H1 (cell line): Measurements from ENCODE around the gene SPTBN4. TPM values are rescaled to one million over a fixed set of nuclear protein-coding genes. Genes with fewer than 3 reads are reported as not detected.

Source experiments
- CTCF ChIA-PET: fragments of 300-600 bp; sonication (Branson Sonifier 250); formaldehyde crosslinking; loops from one replicate; lab custom pipeline; 2021; ENCODE audit not compliant: partially characterized antibody; lab: Charles Lee
- POLR2A ChIA-PET: fragments of 300-600 bp; sonication (Branson Sonifier 250); formaldehyde crosslinking; loops from one replicate; lab custom pipeline; 2021; ENCODE audit warnings: inconsistent platforms; ENCODE audit not compliant: partially characterized antibody; lab: Charles Lee
- DNase-seq, 2 experiments: peaks; one replicate each; pipeline versions ENCODE4 v3.0.0 to v3.0.0-alpha.2; 2010 to 2022; ENCODE audit warnings: low spot score in 2 of 2, low read depth in 1 of 2, mixed read lengths in 1 of 2
- FAIRE-seq: peaks from 2 replicates; lab custom pipeline; 2011; peaks lifted over from hg19 to GRCh38; lab: Jason Lieb, UNC
- H2AFZ ChIP-seq: 2 replicates; pipeline ENCODE4 v1.8.1; 2012; ENCODE audit warnings: low read length, inconsistent platforms
- H2AK5ac ChIP-seq: 2 replicates; pipeline ENCODE4 v1.6.1; 2013; ENCODE audit warnings: low read depth, low read length
- H2BK120ac ChIP-seq: replicated peaks from 2 replicates; pipeline ENCODE3; 2013; ENCODE audit warnings: low read depth, low read length, inconsistent platforms
- H2BK12ac ChIP-seq: 2 replicates; pipeline ENCODE4 v1.6.1; 2013; ENCODE audit warnings: low read depth, low read length
- H2BK15ac ChIP-seq: 2 replicates; pipeline ENCODE4 v1.6.1; 2013; ENCODE audit warnings: low read length
- H2BK20ac ChIP-seq: 2 replicates; pipeline ENCODE4 v1.6.1; 2013; ENCODE audit warnings: low read length
- H2BK5ac ChIP-seq: 2 replicates; pipeline ENCODE4 v1.6.1; 2013; ENCODE audit warnings: low read depth, low read length
- H3K14ac ChIP-seq: 2 replicates; pipeline ENCODE4 v1.6.1; 2013; ENCODE audit warnings: inconsistent platforms; ENCODE audit not compliant: insufficient read length
- H3K18ac ChIP-seq: 2 replicates; pipeline ENCODE4 v1.6.1; 2013; ENCODE audit warnings: low read length; ENCODE audit errors: extremely low read depth
- H3K23ac ChIP-seq: 2 replicates; pipeline ENCODE4 v1.6.1; 2013; ENCODE audit warnings: inconsistent platforms; ENCODE audit not compliant: insufficient read length
- H3K23me2 ChIP-seq: 2 replicates; pipeline ENCODE4 v1.6.1; 2013; ENCODE audit warnings: low read depth, low read length
- H3K27ac ChIP-seq: 2 replicates; pipeline ENCODE4 v1.6.1; 2011; ENCODE audit warnings: low read depth, low read length, inconsistent platforms
- H3K27me3 ChIP-seq, 4 experiments: replicated peaks in 1 of 4; 1 replicate in 1 of 4; 2 replicates in 3 of 4; pipeline versions ENCODE4 v1.6.1 to v1.8.1; 2011 to 2013; ENCODE audit warnings: low read length in 3 of 4, mild to moderate bottlenecking in 3 of 4, inconsistent platforms in 2 of 4, mixed read lengths in 2 of 4, moderate library complexity in 1 of 4; ENCODE audit not compliant: control insufficient read depth in 3 of 4, insufficient read depth in 3 of 4; ENCODE audit errors: extremely low read depth in 1 of 4
- H3K36me3 ChIP-seq, 4 experiments: 2 replicates each; pipeline versions ENCODE4 v1.6.1 to v1.8.1; 2011 to 2013; ENCODE audit warnings: mild to moderate bottlenecking in 4 of 4, low read length in 3 of 4, moderate library complexity in 2 of 4, control low read depth in 1 of 4, inconsistent platforms in 1 of 4; ENCODE audit not compliant: insufficient read depth in 4 of 4, control insufficient read depth in 2 of 4
- H3K4ac ChIP-seq: replicated peaks from 2 replicates; pipeline ENCODE3; 2013; ENCODE audit warnings: low read length, low read depth, mixed read lengths, inconsistent platforms; ENCODE audit not compliant: insufficient read length
- H3K4me1 ChIP-seq, 4 experiments: replicated peaks in 1 of 4; 1 replicate in 1 of 4; 2 replicates in 3 of 4; pipeline versions ENCODE4 v1.6.1 to v1.8.1; 2011 to 2013; ENCODE audit warnings: low read length in 3 of 4, inconsistent platforms in 2 of 4, mixed read lengths in 1 of 4; ENCODE audit not compliant: insufficient read depth in 4 of 4, control insufficient read depth in 3 of 4
- H3K4me2 ChIP-seq, 2 experiments: 2 replicates each; pipeline versions ENCODE4 v1.6.1 to v1.8.1; 2011 to 2013; ENCODE audit warnings: low read depth in 2 of 2, low read length in 2 of 2, control low read depth in 1 of 2, inconsistent platforms in 1 of 2, mild to moderate bottlenecking in 1 of 2; ENCODE audit not compliant: insufficient read depth in 1 of 2
- H3K4me3 ChIP-seq, 4 experiments: fragments of 200-600, 300-600 bp in 1 of 4; sonication (generic), shearing (Covaris generic), sonication (Bioruptor Twin) in 1 of 4; 2 replicates each; pipeline versions ENCODE4 v1.5.1 to v1.8.1; 2011 to 2016; ENCODE audit warnings: low read length in 4 of 4, low read depth in 3 of 4, control low read depth in 2 of 4, inconsistent platforms in 2 of 4, mild to moderate bottlenecking in 2 of 4, mixed read lengths in 1 of 4, moderate library complexity in 1 of 4; ENCODE audit not compliant: insufficient read depth in 2 of 4; ENCODE audit errors: extremely low read depth in 1 of 4
- H3K56ac ChIP-seq: replicated peaks from 2 replicates; pipeline ENCODE3; 2013; ENCODE audit warnings: low read depth, mild to moderate bottlenecking, mixed read lengths, low read length, inconsistent platforms; ENCODE audit not compliant: insufficient read length
- H3K79me1 ChIP-seq: 2 replicates; pipeline ENCODE4 v1.6.1; 2013; ENCODE audit warnings: low read depth, low read length, control low read depth
- H3K79me2 ChIP-seq, 2 experiments: 2 replicates each; pipeline versions ENCODE4 v1.6.1 to v1.8.1; 2012 to 2013; ENCODE audit warnings: low read length in 2 of 2, mild to moderate bottlenecking in 2 of 2, inconsistent platforms in 1 of 2; ENCODE audit not compliant: insufficient read depth in 2 of 2, control insufficient read depth in 1 of 2
- H3K9ac ChIP-seq, 4 experiments: replicated peaks in 1 of 4; 1 replicate in 1 of 4; 2 replicates in 3 of 4; pipeline versions ENCODE4 v1.6.1 to v1.8.1; 2011 to 2013; ENCODE audit warnings: low read depth in 3 of 4, low read length in 3 of 4, control low read depth in 2 of 4, mild to moderate bottlenecking in 2 of 4, moderate library complexity in 2 of 4, inconsistent platforms in 1 of 4; ENCODE audit errors: extremely low read depth in 1 of 4
- H3K9me3 ChIP-seq, 2 experiments: 2 replicates each; pipeline versions ENCODE4 v1.6.1 to v1.8.1; 2012 to 2013; ENCODE audit warnings: mild to moderate bottlenecking in 2 of 2, moderate library complexity in 2 of 2, control low read depth in 1 of 2, inconsistent platforms in 1 of 2, low read depth in 1 of 2, low read length in 1 of 2, mixed read lengths in 1 of 2; ENCODE audit not compliant: insufficient read depth in 2 of 2
- H4K20me1 ChIP-seq, 2 experiments: replicated peaks in 1 of 2; 2 replicates each; pipeline versions ENCODE3 to v1.8.1; 2011 to 2013; ENCODE audit warnings: inconsistent platforms in 2 of 2, low read length in 2 of 2, mild to moderate bottlenecking in 1 of 2; ENCODE audit not compliant: insufficient read depth in 2 of 2, control insufficient read depth in 1 of 2
- H4K5ac ChIP-seq: 2 replicates; pipeline ENCODE4 v1.6.1; 2013; ENCODE audit warnings: low read length, low read depth, mixed read lengths, inconsistent platforms; ENCODE audit not compliant: insufficient read length
- H4K8ac ChIP-seq: 2 replicates; pipeline ENCODE4 v1.8.0; 2013; ENCODE audit warnings: mild to moderate bottlenecking, moderate library complexity, low read length, inconsistent platforms; ENCODE audit not compliant: insufficient read depth; ENCODE audit errors: extremely low read depth
- H4K91ac ChIP-seq: replicated peaks from 2 replicates; pipeline ENCODE3; 2013; ENCODE audit warnings: low read length, mixed read lengths, inconsistent platforms; ENCODE audit not compliant: insufficient read length
- ASH2L ChIP-seq: fragments of 200-600, 300-600 bp; sonication (generic); IDR thresholded peaks from one replicate; pipeline ENCODE4 v1.7.1; 2017; ENCODE audit warnings: low read length
- CTCF ChIP-seq, 3 experiments: IDR thresholded peaks; 1 replicate in 2 of 3; 2 replicates in 1 of 3; pipeline versions ENCODE4 v1.5.1 to v1.6.1; 2011; ENCODE audit warnings: low read length in 3 of 3, mild to moderate bottlenecking in 3 of 3, inconsistent platforms in 2 of 3, low read depth in 1 of 3, moderate library complexity in 1 of 3; ENCODE audit not compliant: insufficient read depth in 1 of 3; ENCODE audit errors: control extremely low read depth in 1 of 3
- FOSL1 ChIP-seq: IDR thresholded peaks from 2 replicates; pipeline ENCODE4 v1.6.1; 2011; ENCODE audit warnings: mild to moderate bottlenecking, low read depth, low read length, moderate library complexity; ENCODE audit not compliant: insufficient read depth
- GTF2F1 ChIP-seq: IDR thresholded peaks from 2 replicates; pipeline ENCODE4 v1.6.1; 2012; ENCODE audit warnings: low read depth, low read length, improper control_type of control experiment, borderline replicate concordance
- PHF8 ChIP-seq: fragments of 200-600 bp; sonication (generic); conservative IDR thresholded peaks from 2 replicates; pipeline ENCODE4 v1.7.1; 2012; ENCODE audit warnings: low read depth, mild to moderate bottlenecking, inconsistent platforms, low read length, moderate library complexity
- POU5F1 ChIP-seq: IDR thresholded peaks from 2 replicates; pipeline ENCODE4 v1.6.1; 2011; ENCODE audit warnings: low read depth, mild to moderate bottlenecking, low read length, moderate library complexity
- RAD21 ChIP-seq, 2 experiments: IDR thresholded peaks in 1 of 2; conservative IDR thresholded peaks in 1 of 2; 2 replicates each; pipeline ENCODE4 v1.6.1; 2011; ENCODE audit warnings: low read depth in 2 of 2, low read length in 2 of 2, improper control_type of control experiment in 1 of 2, inconsistent platforms in 1 of 2, mild to moderate bottlenecking in 1 of 2, moderate library complexity in 1 of 2
- RXRA ChIP-seq: IDR thresholded peaks from 2 replicates; pipeline ENCODE4 v1.6.1; 2011; ENCODE audit warnings: low read depth, mild to moderate bottlenecking, low read length, moderate library complexity; ENCODE audit not compliant: insufficient read depth
- SIN3A ChIP-seq, 2 experiments: IDR thresholded peaks in 1 of 2; conservative IDR thresholded peaks in 1 of 2; 2 replicates each; pipeline ENCODE4 v1.6.1; 2011 to 2012; ENCODE audit warnings: low read length in 2 of 2, improper control_type of control experiment in 1 of 2, low read depth in 1 of 2, mild to moderate bottlenecking in 1 of 2
- SIRT6 ChIP-seq: IDR thresholded peaks from one replicate; pipeline ENCODE4 v1.7.1; 2012; ENCODE audit warnings: low read length, inconsistent platforms
- ZNF274 ChIP-seq: IDR thresholded peaks from 2 replicates; pipeline ENCODE4 v1.7.0; 2012; ENCODE audit warnings: low read length, borderline replicate concordance; ENCODE audit errors: extremely low read depth
- WGBS, 2 experiments: shearing (Covaris generic) in 1 of 2; methylation state at CpG; one replicate each; pipeline versions ENCODE4 v1.1.6 to v1.1.7; 2013 to 2015; ENCODE audit warnings: low lambda C conversion rate in 2 of 2, mixed read lengths in 2 of 2, inconsistent platforms in 1 of 2, low coverage in 1 of 2, missing lambda C conversion rate in 1 of 2; ENCODE audit not compliant: insufficient replicate concordance in 2 of 2, insufficient coverage in 1 of 2, insufficient read length in 1 of 2; ENCODE audit errors: extremely low coverage in 1 of 2, missing lambda C conversion rate in 1 of 2; 5-methylcytosine and 5-hydroxymethylcytosine counted together
- polyA plus RNA-seq, 7 experiments: library from polyadenylated mRNA; depleted of rRNA in 3 of 7; stranded (reverse) in 5 of 7; unstranded in 2 of 7; fragments of >200 nt in 5 of 7; fragments of 200-250 nt in 2 of 7; gene quantifications; 1 replicate in 5 of 7; 2 replicates in 1 of 7; 4 replicates in 1 of 7; pipeline versions ENCODE4 v1.2.1 to v1.2.3, GENCODE V29; 2011 to 2013; ENCODE audit warnings: missing spikeins in 2 of 7, mixed read lengths in 2 of 7
- total RNA-seq: library from RNA; stranded (reverse); fragmentation: NEBNext Ultra II Directional; extraction: Animal tissue kit (Norgen Biotek cat#: 25700); gene quantifications from 2 replicates; pipeline ENCODE4 v1.2.1, GENCODE V29; 2021

Gene SPTBN4
- total and polyA plus RNA-seq, 2 of the 8 experiments (the other 6 are each of a cell fraction or from before 2014, with no cell fraction given) = 1.9 to 3.0 TPM

GRCh38 chr19:40521276-40521675, 54.5 kb downstream of the SPTBN4 start:
- H3K4me2 ChIP-seq = no peak overlapping the region
- peaks cover 17 to 38% (median 31%) of the 10 kb centered on the region in 4 experiments for H3K27me3 ChIP-seq
- H4K20me1 ChIP-seq = no peaks in the 10 kb centered on the region
- peaks cover 0 to 4% (median 1%) of the 10 kb centered on the region in 4 experiments; a peak in 3 of 7 replicates for H3K4me1 ChIP-seq
- H3K27ac ChIP-seq = no peak overlapping the region
- H3K56ac ChIP-seq = no peak overlapping the region
- H3K4ac ChIP-seq = no peak overlapping the region
- H2BK120ac ChIP-seq = no peak overlapping the region
- no peak overlapping the region for H2AFZ ChIP-seq
- ChIA-PET POLR2A (no interaction called here), CTCF (interaction anchor here (0.6 to 2.1 kb wide), 17 partner anchors 8 to 1230 kb away, joined by 3 to 9 read pairs (median 4); partner anchors contain the start of gene PRX)
- no peak for FAIRE-seq
- H3K79me2 ChIP-seq = no peaks in the 10 kb centered on the region
- no peak for DNase-seq
- WGBS, 2 experiments = 84% methylated on average over 8 of the region's 8 CpGs; no CpG with 5 or more reads in 1 of the 2 experiments
- peaks cover 4% of the 10 kb centered on the region; the same call in 1 of the 2 replicates for H3K23me2 ChIP-seq
- H4K91ac ChIP-seq = no peak overlapping the region
- no peaks in the 10 kb centered on the region for H3K36me3 ChIP-seq
- H3K9me3 ChIP-seq = peaks cover 0 to 8% of the 10 kb centered on the region in 2 experiments; a peak in 2 of 4 replicates
- H2BK20ac ChIP-seq = no peak overlapping the region
- no peak overlapping the region for H2AK5ac ChIP-seq
- no peak overlapping the region for H3K14ac ChIP-seq
- H3K18ac ChIP-seq = no peak overlapping the region
- H4K5ac ChIP-seq = no peak overlapping the region
- no peak overlapping the region for H2BK5ac ChIP-seq
- no peak overlapping the region for H3K9ac ChIP-seq
- no peak overlapping the region for H2BK15ac ChIP-seq
- no peak overlapping the region for H3K4me3 ChIP-seq
- H3K79me1 ChIP-seq = no peaks in the 10 kb centered on the region
- H3K23ac ChIP-seq = no peak overlapping the region
- no peak overlapping the region for H4K8ac ChIP-seq
- H2BK12ac ChIP-seq = no peak overlapping the region
- TF ChIP-seq ASH2L (no peak), FOSL1 (no peak), RXRA (no peak), SIRT6 (no peak), ZNF274 (no peak), POU5F1 (no peak), RAD21 (IDR thresholded peaks at IDR 0.05 in 1 of 2, conservative IDR thresholded peaks at IDR 0.05 in 1 of 2; ENCODE audit: low read depth in 2 of 2, low read length in 2 of 2) (no peak), SIN3A (conservative IDR thresholded peaks at IDR 0.05 in 1 of 2, IDR thresholded peaks at IDR 0.05 in 1 of 2; ENCODE audit: low read depth in 1 of 2, low read length in 2 of 2) (no peak), PHF8 (no peak), GTF2F1 (no peak), CTCF (IDR thresholded peaks at IDR 0.05; ENCODE audit: control extremely low read depth in 1 of 3, insufficient read depth in 1 of 3, low read depth in 1 of 3, low read length in 3 of 3) (no peak)
